ENCODE data around the gene TBC1D1.
"Not testable (repeated sequence)": the region's sequence is repeated elsewhere in the genome, so short reads cannot be mapped to it uniquely, and the experiment has no call there.

TBC1D1 gene

GRCh38 chr4:38017609-38018008, 126.7 kb downstream of the TBC1D1 start:
- no peak for DNase-seq

- no peak for DNase-seq
Measured at GRCh38 chr4:38020386-38020785, 129.5 kb downstream of the TBC1D1 start.

GRCh38 chr4:38020961-38021360, 130.1 kb downstream of the TBC1D1 start:
- DNase-seq = not testable (repeated sequence)

GRCh38 chr4:38021751-38022150, 130.9 kb downstream of the TBC1D1 start:
- no peak for DNase-seq

- no peak for DNase-seq
Measured at GRCh38 chr4:38023347-38024205, 132.7 kb downstream of the TBC1D1 start.

GRCh38 chr4:38024206-38024509, 133.3 kb downstream of the TBC1D1 start:
- DNase-seq = no peak

GRCh38 chr4:38025665-38026064, 134.8 kb downstream of the TBC1D1 start:
- no peak for DNase-seq

- DNase-seq = no peak
Measured at GRCh38 chr4:38026158-38026740, 135.4 kb downstream of the TBC1D1 start.

GRCh38 chr4:38030023-38030422, 139.1 kb downstream of the TBC1D1 start:
- no peak for DNase-seq

- peak; percentile 57 for DNase-seq
Measured at GRCh38 chr4:38034986-38035882, 144.3 kb downstream of the TBC1D1 start.

- DNase-seq = no peak
Measured at GRCh38 chr4:38036548-38036947, 145.7 kb downstream of the TBC1D1 start.

GRCh38 chr4:38037612-38038011, 146.7 kb downstream of the TBC1D1 start:
- DNase-seq = no peak

- no peak for DNase-seq
Measured at GRCh38 chr4:38040619-38041018, 149.7 kb downstream of the TBC1D1 start.

GRCh38 chr4:38044060-38044459, 153.2 kb downstream of the TBC1D1 start:
- no peak for DNase-seq

- DNase-seq = no peak
Measured at GRCh38 chr4:38045289-38045988, 154.6 kb downstream of the TBC1D1 start.

- no peak for DNase-seq
Measured at GRCh38 chr4:38046727-38047489, 156.0 kb downstream of the TBC1D1 start.

- no peak for DNase-seq
Measured at GRCh38 chr4:38049545-38050170, 158.8 kb downstream of the TBC1D1 start.

GRCh38 chr4:38050560-38051350, 159.9 kb downstream of the TBC1D1 start:
- DNase-seq = no peak

GRCh38 chr4:38055566-38055965, 164.7 kb downstream of the TBC1D1 start:
- no peak for DNase-seq

GRCh38 chr4:38056011-38056685, 165.3 kb downstream of the TBC1D1 start:
- no peak for DNase-seq

Measured in amniotic stem cell (primary cell).